ENCODE measurements around the gene SURF6. TPM values are rescaled to one million over a fixed set of nuclear protein-coding genes. Genes with fewer than 3 reads are reported as not detected.

Gene SURF6
- total and polyA plus RNA-seq, 2 of the 8 experiments (the other 6 are each of a cell fraction or from before 2014, with no cell fraction given): 6.1 to 23.7 TPM

GRCh38 chr9:133354766-133355165 is 18.8 kb upstream of the SURF6 start:
- Histone ChIP-seq H3K79me1 (ENCODE audit: low read depth, low read length) (peaks cover 2% of the 10 kb centered on the region; the same call in 1 of the 2 replicates), H3K4ac (replicated peaks; ENCODE audit: insufficient read length, low read depth, low read length) (no peak overlapping the region), H4K8ac (ENCODE audit: extremely low read depth, insufficient read depth, low read length) (peak overlapping the region; percentile 39; the same call in 1 of the 2 replicates), H3K4me1 (replicated peaks in 1 of 4; ENCODE audit: control insufficient read depth in 3 of 4, insufficient read depth in 4 of 4, low read length in 3 of 4) (peaks cover 0 to 8% (median 3%) of the 10 kb centered on the region in 4 experiments; a peak in 5 of 7 replicates), H3K14ac (ENCODE audit: insufficient read length) (no peak overlapping the region), H4K20me1 (replicated peaks in 1 of 2; ENCODE audit: control insufficient read depth in 1 of 2, insufficient read depth in 2 of 2, low read length in 2 of 2) (peaks cover 11 to 12% of the 10 kb centered on the region in 2 experiments), H4K91ac (replicated peaks; ENCODE audit: insufficient read length, low read length) (no peak overlapping the region), H3K79me2 (ENCODE audit: control insufficient read depth in 1 of 2, insufficient read depth in 2 of 2, low read length in 2 of 2) (peaks cover 0 to 21% of the 10 kb centered on the region in 2 experiments; a peak in 2 of 4 replicates), H2BK5ac (ENCODE audit: low read depth, low read length) (no peak overlapping the region), H3K23ac (ENCODE audit: insufficient read length) (no peak overlapping the region), H2BK20ac (ENCODE audit: low read length) (no peak overlapping the region), H2BK12ac (ENCODE audit: low read depth, low read length) (no peak overlapping the region), H3K27ac (ENCODE audit: low read depth, low read length) (no peak overlapping the region), H3K27me3 (replicated peaks in 1 of 4; ENCODE audit: control insufficient read depth in 3 of 4, extremely low read depth in 1 of 4, insufficient read depth in 3 of 4, low read length in 3 of 4) (no peaks in the 10 kb centered on the region), H2AFZ (ENCODE audit: low read length) (no peak overlapping the region), H3K4me2 (ENCODE audit: insufficient read depth in 1 of 2, low read depth in 2 of 2, low read length in 2 of 2) (no peak overlapping the region; a peak in 1 of 4 replicates), H2BK15ac (ENCODE audit: low read length) (no peak overlapping the region), H3K23me2 (ENCODE audit: low read depth, low read length) (peaks cover 2% of the 10 kb centered on the region; the same call in 1 of the 2 replicates), H3K9ac (replicated peaks in 1 of 4; ENCODE audit: extremely low read depth in 1 of 4, low read depth in 3 of 4, low read length in 3 of 4) (no peak overlapping the region; a peak in 1 of 7 replicates), H3K18ac (ENCODE audit: extremely low read depth, low read length) (no peak overlapping the region), H3K36me3 (ENCODE audit: control insufficient read depth in 2 of 4, insufficient read depth in 4 of 4, low read length in 3 of 4) (peaks cover 17 to 34% (median 31%) of the 10 kb centered on the region in 4 experiments), H3K9me3 (ENCODE audit: insufficient read depth in 2 of 2, low read depth in 1 of 2, low read length in 1 of 2) (no peaks in the 10 kb centered on the region), H2BK120ac (replicated peaks; ENCODE audit: low read depth, low read length) (no peak overlapping the region), H2AK5ac (ENCODE audit: low read depth, low read length) (no peak overlapping the region; the same call in 1 of the 2 replicates), H4K5ac (ENCODE audit: insufficient read length, low read depth, low read length) (no peak overlapping the region), H3K4me3 (ENCODE audit: extremely low read depth in 1 of 4, insufficient read depth in 2 of 4, low read depth in 3 of 4, low read length in 4 of 4) (no peak overlapping the region), H3K56ac (replicated peaks; ENCODE audit: insufficient read length, low read depth, low read length) (no peak overlapping the region)
- POLR2A ChIA-PET (ENCODE audit: partially characterized antibody): interaction anchor here (1.7 to 16.1 kb wide), 9 partner anchors 10 to 105 kb away, joined by 4 to 461 read pairs (median 13); partner anchors contain the start of genes CACFD1, MED22, RPL7A and STKLD1
- CTCF ChIA-PET (ENCODE audit: partially characterized antibody): interaction anchor here (0.9 to 8.2 kb wide), 11 partner anchors 8 to 168 kb away, joined by 3 to 90 read pairs (median 8); partner anchors contain the start of genes MED22 and RPL7A
- 94% methylated on average over 7 of the region's 7 CpGs; no CpG with 5 or more reads in 1 of the 2 experiments for WGBS, 2 experiments (ENCODE audit: extremely low coverage in 1 of 2, insufficient coverage in 1 of 2, insufficient read length in 1 of 2, insufficient replicate concordance in 2 of 2, low coverage in 1 of 2, low lambda C conversion rate in 2 of 2, missing lambda C conversion rate in 1 of 2)
- TF ChIP-seq CTCF (IDR thresholded peaks at IDR 0.05; ENCODE audit: control extremely low read depth in 1 of 3, insufficient read depth in 1 of 3, low read depth in 1 of 3, low read length in 3 of 3): no peak
- DNase-seq (ENCODE audit: low read depth in 1 of 2, low spot score in 2 of 2) (no peak), FAIRE-seq (no peak)
